H1 (cell line): ENCODE results near the gene PELI2. TPM values are rescaled to one million over a fixed set of nuclear protein-coding genes. Genes with fewer than 3 reads are reported as not detected.

Experiments
- ASH2L ChIP-seq: fragments of 200-600, 300-600 bp; sonication (generic); IDR thresholded peaks from one replicate; pipeline ENCODE4 v1.7.1; 2017; ENCODE audit warnings: low read length
- ATF2 ChIP-seq: IDR thresholded peaks from 2 replicates; pipeline ENCODE4 v1.6.1; 2012; ENCODE audit warnings: low read length, inconsistent platforms
- CBX8 ChIP-seq: fragments of 300-800, 300-1000 bp; sonication (generic); IDR thresholded peaks from 2 replicates; pipeline ENCODE4 v1.7.1; 2016; ENCODE audit warnings: low read depth, low read length, borderline replicate concordance
- CHD2 ChIP-seq: IDR thresholded peaks from 2 replicates; pipeline ENCODE4 v1.6.1; 2012; ENCODE audit warnings: low read length, improper control_type of control experiment
- HDAC6 ChIP-seq: IDR thresholded peaks from one replicate; pipeline ENCODE4 v1.7.1; 2012; ENCODE audit warnings: low read depth, mild to moderate bottlenecking, inconsistent platforms, low read length, moderate library complexity
- SIRT6 ChIP-seq: IDR thresholded peaks from one replicate; pipeline ENCODE4 v1.7.1; 2012; ENCODE audit warnings: low read length, inconsistent platforms
- TAF1 ChIP-seq: IDR thresholded peaks from 2 replicates; pipeline ENCODE4 v1.6.1; 2011; ENCODE audit warnings: mild to moderate bottlenecking, low read depth, low read length
- YY1 ChIP-seq: IDR thresholded peaks from 2 replicates; pipeline ENCODE4 v1.6.1; 2011; ENCODE audit warnings: low read depth, mild to moderate bottlenecking, low read length
- polyA plus RNA-seq, 7 experiments: library from polyadenylated mRNA; depleted of rRNA in 3 of 7; stranded (reverse) in 5 of 7; unstranded in 2 of 7; fragments of >200 nt in 5 of 7; fragments of 200-250 nt in 2 of 7; gene quantifications; 1 replicate in 5 of 7; 2 replicates in 1 of 7; 4 replicates in 1 of 7; pipeline versions ENCODE4 v1.2.1 to v1.2.3, GENCODE V29; 2011 to 2013; ENCODE audit warnings: missing spikeins in 2 of 7, mixed read lengths in 2 of 7
- total RNA-seq: library from RNA; stranded (reverse); fragmentation: NEBNext Ultra II Directional; extraction: Animal tissue kit (Norgen Biotek cat#: 25700); gene quantifications from 2 replicates; pipeline ENCODE4 v1.2.1, GENCODE V29; 2021

The PELI2 gene
- total and polyA plus RNA-seq, 2 of the 8 experiments (the other 6 are each of a cell fraction or from before 2014, with no cell fraction given) = 14.6 to 25.7 TPM

DNA sequence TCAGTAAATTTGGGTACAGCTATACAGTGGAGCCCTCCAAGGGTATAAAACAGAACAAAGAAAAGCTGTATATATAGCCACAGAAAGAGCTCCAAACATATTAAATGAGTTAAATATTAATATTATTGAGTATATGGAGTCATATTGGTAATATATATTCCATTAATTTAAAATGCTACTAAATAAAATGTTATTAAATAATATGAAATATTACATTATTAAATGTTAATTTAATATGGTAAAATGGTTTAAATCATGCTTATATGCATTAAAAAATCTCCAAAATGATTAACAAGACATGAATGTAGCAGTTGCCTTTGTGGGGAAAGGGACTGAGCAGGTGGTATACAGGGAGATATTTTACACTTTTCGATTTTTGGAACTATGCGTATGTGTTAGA lies 164.0 kb downstream of the PELI2 start (continued):
- TF ChIP-seq ATF2 (no peak), HDAC6 (no peak), TAF1 (no peak), ASH2L (no peak), YY1 (no peak), CHD2 (no peak), SIRT6 (no peak), CBX8 (no peak)
